Smooth muscle cell (in vitro differentiated cells): Measurements from ENCODE around the gene CFAP65. TPM values are rescaled to one million over a fixed set of nuclear protein-coding genes. Genes with fewer than 3 reads are reported as not detected.

Source experiments
- DNase-seq: peaks from one replicate; lab custom pipeline; 2025; ENCODE audit not compliant: unreplicated experiment; lab: John Stamatoyannopoulos, UW
- H2AFZ ChIP-seq: fragments of 200-600 bp; sonication (generic); 2 replicates; pipeline ENCODE4 v1.6.0; 2016; ENCODE audit warnings: antibody characterized with exemption, low read depth, mild to moderate bottlenecking
- H3F3A ChIP-seq: fragments of 200-600 bp; sonication (generic); 2 replicates; pipeline ENCODE4 v1.6.0; 2017; ENCODE audit warnings: antibody characterized with exemption, low read depth
- H3K27ac ChIP-seq: fragments of 200-600 bp; sonication (generic); 2 replicates; pipeline ENCODE4 v1.5.1; 2016; ENCODE audit warnings: low read depth, mild to moderate bottlenecking
- H3K27me3 ChIP-seq: fragments of 200-600 bp; sonication (generic); 2 replicates; pipeline ENCODE4 v1.6.1; 2016; ENCODE audit warnings: low read depth, mild to moderate bottlenecking
- H3K36me3 ChIP-seq: fragments of 200-600 bp; sonication (generic); 2 replicates; pipeline ENCODE4 v1.5.1; 2016; ENCODE audit warnings: low read depth
- H3K4me1 ChIP-seq: fragments of 200-600 bp; sonication (generic); 2 replicates; pipeline ENCODE4 v1.5.1; 2016; ENCODE audit warnings: low read depth
- H3K4me2 ChIP-seq: fragments of 200-600 bp; sonication (generic); 2 replicates; pipeline ENCODE4 v1.6.0; 2016; ENCODE audit warnings: mild to moderate bottlenecking
- H3K4me3 ChIP-seq: fragments of 200-600 bp; sonication (generic); 2 replicates; pipeline ENCODE4 v1.5.1; 2016; ENCODE audit warnings: mild to moderate bottlenecking
- H3K79me2 ChIP-seq: fragments of 200-600 bp; sonication (generic); 2 replicates; pipeline ENCODE4 v1.6.0; 2016; ENCODE audit warnings: low read depth, mild to moderate bottlenecking
- H3K9ac ChIP-seq: fragments of 200-600 bp; sonication (generic); 2 replicates; pipeline ENCODE4 v1.6.0; 2016; ENCODE audit warnings: low read depth
- H3K9me3 ChIP-seq: fragments of 200-600 bp; sonication (generic); replicated peaks from 2 replicates; pipeline ENCODE4 v1.5.1; 2016; ENCODE audit warnings: low read depth
- H4K20me1 ChIP-seq: fragments of 200-600 bp; sonication (generic); 2 replicates; pipeline ENCODE4 v1.6.0; 2016; ENCODE audit warnings: low read depth
- WGBS: methylation state at CpG from one replicate; pipeline ENCODE4 v1.1.7; 2016; ENCODE audit warnings: low lambda C conversion rate; 5-methylcytosine and 5-hydroxymethylcytosine counted together
- polyA plus RNA-seq: library from polyadenylated mRNA; unstranded; fragments of >200 nt; fragmentation: Nextera tagmentation; extraction: Ambion mirVana; gene quantifications from 2 replicates; pipeline ENCODE4 v1.2.1, GENCODE V29; 2016
- total RNA-seq: library from RNA; depleted of rRNA; stranded (reverse); fragments of >200 nt; gene quantifications from 2 replicates; pipeline ENCODE4 v1.2.3, GENCODE V29; 2014
- TF ChIP-seq, protein P1 (sequence below): fragments of 200-600 bp; sonication (generic); IDR thresholded peaks from 2 replicates; pipeline ENCODE4 v1.5.1; 2017; ENCODE audit warnings: borderline replicate concordance, mild to moderate bottlenecking, antibody characterized with exemption; ENCODE audit not compliant: insufficient read depth, poor library complexity, severe bottlenecking

CFAP65 gene
- total and polyA plus RNA-seq, 2 experiments from 2014 or later, result not detected

DNA sequence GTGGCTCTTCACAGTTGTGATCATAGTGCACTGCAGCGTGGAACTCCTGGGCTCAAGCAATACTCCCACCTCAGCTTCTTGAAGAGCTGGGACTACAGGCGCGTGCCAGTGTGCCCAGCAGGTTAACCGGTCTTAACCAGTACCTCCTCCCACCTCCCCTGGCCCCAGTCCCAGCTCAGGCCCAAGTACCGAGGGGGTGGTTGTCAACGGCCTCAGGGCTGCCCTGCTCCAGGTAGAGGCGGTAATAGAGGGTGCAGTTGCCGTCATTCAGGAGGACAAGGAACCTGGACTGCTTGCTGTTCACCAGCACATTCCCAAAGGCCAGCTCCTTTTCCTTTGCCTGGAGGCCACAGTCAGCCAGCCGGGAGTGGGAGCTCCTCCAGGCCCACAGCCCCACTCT is 19.7 kb downstream of the CFAP65 start:
- H3K4me2 ChIP-seq, result no peak overlapping the region
- H3K9ac ChIP-seq, result no peak overlapping the region
- H3K4me3 ChIP-seq, result no peak overlapping the region
- H3K9me3 ChIP-seq, result no peaks in the 10 kb centered on the region
- no peaks in the 10 kb centered on the region for H4K20me1 ChIP-seq
- H3K27ac ChIP-seq, result no peak overlapping the region
- H3K36me3 ChIP-seq, result no peaks in the 10 kb centered on the region
- no peak overlapping the region for H2AFZ ChIP-seq
- DNase-seq, result no peak
- WGBS, result 88% methylated on average over 9 of the region's 9 CpGs
- TF ChIP-seq, protein P1, sequence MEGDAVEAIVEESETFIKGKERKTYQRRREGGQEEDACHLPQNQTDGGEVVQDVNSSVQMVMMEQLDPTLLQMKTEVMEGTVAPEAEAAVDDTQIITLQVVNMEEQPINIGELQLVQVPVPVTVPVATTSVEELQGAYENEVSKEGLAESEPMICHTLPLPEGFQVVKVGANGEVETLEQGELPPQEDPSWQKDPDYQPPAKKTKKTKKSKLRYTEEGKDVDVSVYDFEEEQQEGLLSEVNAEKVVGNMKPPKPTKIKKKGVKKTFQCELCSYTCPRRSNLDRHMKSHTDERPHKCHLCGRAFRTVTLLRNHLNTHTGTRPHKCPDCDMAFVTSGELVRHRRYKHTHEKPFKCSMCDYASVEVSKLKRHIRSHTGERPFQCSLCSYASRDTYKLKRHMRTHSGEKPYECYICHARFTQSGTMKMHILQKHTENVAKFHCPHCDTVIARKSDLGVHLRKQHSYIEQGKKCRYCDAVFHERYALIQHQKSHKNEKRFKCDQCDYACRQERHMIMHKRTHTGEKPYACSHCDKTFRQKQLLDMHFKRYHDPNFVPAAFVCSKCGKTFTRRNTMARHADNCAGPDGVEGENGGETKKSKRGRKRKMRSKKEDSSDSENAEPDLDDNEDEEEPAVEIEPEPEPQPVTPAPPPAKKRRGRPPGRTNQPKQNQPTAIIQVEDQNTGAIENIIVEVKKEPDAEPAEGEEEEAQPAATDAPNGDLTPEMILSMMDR, result no peak
- peaks cover 31% of the 10 kb centered on the region for H3K27me3 ChIP-seq
- H3F3A ChIP-seq, result no peaks in the 10 kb centered on the region
- no peaks in the 10 kb centered on the region for H3K79me2 ChIP-seq
- no peaks in the 10 kb centered on the region for H3K4me1 ChIP-seq

DNA sequence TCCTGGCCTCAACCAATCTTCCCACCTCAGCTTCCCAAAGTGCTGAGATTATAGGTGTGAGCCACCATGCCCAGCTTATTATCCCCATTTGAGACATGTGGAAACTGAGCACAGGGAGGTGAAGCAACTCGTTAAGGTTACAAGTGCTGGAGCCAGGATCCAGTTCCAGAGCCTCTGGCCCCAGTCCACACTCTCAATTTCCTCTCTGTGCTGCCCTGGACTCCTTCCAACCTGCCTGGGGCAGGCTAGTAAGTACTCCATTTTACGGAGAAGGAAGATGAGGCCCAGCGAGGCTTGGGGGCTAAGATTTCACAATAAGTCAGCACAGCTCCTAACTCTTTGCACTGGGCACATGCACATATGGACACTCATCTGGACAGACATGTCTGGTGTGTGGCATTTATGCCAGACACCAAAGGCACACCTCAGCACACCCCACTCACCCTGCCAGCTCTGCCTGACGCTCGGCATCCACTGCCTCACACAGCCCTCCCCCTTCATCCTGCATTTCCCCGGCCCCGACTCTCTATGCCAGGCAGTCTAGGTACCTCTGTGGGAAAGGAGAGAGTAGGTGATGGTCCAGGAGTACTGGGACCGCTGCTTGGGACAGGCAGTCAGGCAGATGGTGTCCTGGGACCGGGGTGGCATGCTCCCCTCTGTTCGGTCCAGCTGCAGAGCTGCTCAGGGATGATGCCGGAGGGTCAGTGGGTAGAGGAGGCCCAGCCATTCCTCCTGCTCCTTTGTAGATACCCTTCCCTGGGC is 20.5 kb downstream of the CFAP65 start:
- no peaks in the 10 kb centered on the region for H3F3A ChIP-seq
- H3K9ac ChIP-seq, result no peak overlapping the region
- no peak overlapping the region for H3K4me3 ChIP-seq
- no peak overlapping the region for H3K27ac ChIP-seq
- 87% methylated on average over 11 of the region's 11 CpGs for WGBS
- no peaks in the 10 kb centered on the region for H3K4me1 ChIP-seq
- peaks cover 26% of the 10 kb centered on the region for H3K27me3 ChIP-seq
- H3K4me2 ChIP-seq, result no peak overlapping the region
- no peaks in the 10 kb centered on the region for H3K36me3 ChIP-seq
- no peaks in the 10 kb centered on the region for H3K9me3 ChIP-seq
- no peaks in the 10 kb centered on the region for H3K79me2 ChIP-seq
- no peak for DNase-seq
- no peaks in the 10 kb centered on the region for H4K20me1 ChIP-seq
- H2AFZ ChIP-seq, result no peak overlapping the region
- TF ChIP-seq, protein P1, result no peak

DNA sequence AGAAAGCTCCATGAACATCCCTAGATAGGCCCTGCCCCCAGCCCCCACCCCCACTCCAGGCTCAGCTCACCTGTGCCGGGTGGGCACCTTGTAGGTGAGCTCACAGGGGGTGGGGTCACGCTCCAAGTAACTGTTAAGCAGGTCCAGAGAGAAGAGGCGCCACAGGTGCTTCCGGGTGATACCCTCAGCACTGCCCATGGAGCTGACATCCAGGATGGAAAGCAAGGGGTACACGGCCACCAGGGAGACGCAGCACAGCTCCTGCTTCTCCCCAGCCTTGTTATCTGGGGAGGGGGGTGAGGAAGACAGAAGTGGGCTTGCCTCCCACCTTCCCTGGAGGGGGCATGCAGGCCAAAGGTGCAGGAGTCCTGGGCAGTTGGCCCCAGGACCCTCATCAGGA is 21.9 kb downstream of the CFAP65 start:
- Histone ChIP-seq H3K4me1 (no peaks in the 10 kb centered on the region), H3K79me2 (no peaks in the 10 kb centered on the region), H3K27me3 (peaks cover 26% of the 10 kb centered on the region), H3K27ac (no peak overlapping the region), H3K4me2 (no peak overlapping the region), H3F3A (no peaks in the 10 kb centered on the region), H4K20me1 (no peaks in the 10 kb centered on the region), H3K4me3 (no peak overlapping the region), H2AFZ (no peak overlapping the region), H3K9ac (no peak overlapping the region), H3K9me3 (no peaks in the 10 kb centered on the region), H3K36me3 (no peaks in the 10 kb centered on the region)
- TF ChIP-seq, protein P1, result no peak
- WGBS, result 86% methylated on average over 6 of the region's 6 CpGs
- no peak for DNase-seq

DNA sequence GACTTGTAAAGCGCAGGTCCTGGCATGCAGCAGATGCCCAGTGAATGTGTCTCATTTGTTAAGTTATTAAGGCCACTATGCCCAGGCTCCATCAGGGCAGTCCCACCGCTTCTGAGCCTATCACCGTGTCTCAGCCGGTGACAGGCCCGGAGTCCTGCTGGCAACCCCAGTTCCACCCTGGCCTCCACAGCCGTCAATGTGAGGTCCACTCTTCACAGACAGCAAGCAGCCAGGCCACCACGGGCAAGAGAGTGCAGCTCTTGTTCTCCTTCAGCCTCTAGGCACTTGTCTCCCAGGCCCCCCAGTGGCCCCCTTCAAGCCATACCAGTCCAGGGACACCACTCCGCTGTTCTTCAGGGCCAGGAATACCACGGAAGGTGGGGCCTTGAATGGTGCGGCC is 22.6 kb downstream of the CFAP65 start:
- Histone ChIP-seq H2AFZ (no peak overlapping the region), H4K20me1 (no peaks in the 10 kb centered on the region), H3K27me3 (peaks cover 29% of the 10 kb centered on the region), H3K79me2 (no peaks in the 10 kb centered on the region), H3K4me1 (no peaks in the 10 kb centered on the region), H3K9me3 (no peaks in the 10 kb centered on the region), H3K4me3 (no peak overlapping the region), H3K36me3 (no peaks in the 10 kb centered on the region), H3K27ac (no peak overlapping the region), H3K9ac (no peak overlapping the region), H3K4me2 (no peak overlapping the region), H3F3A (no peaks in the 10 kb centered on the region)
- TF ChIP-seq, protein P1, result no peak
- 92% methylated on average over 10 of the region's 10 CpGs for WGBS
- DNase-seq, result no peak
